ENCODE measurements around the gene EEIG1. TPM values are rescaled to one million over a fixed set of nuclear protein-coding genes. Genes with fewer than 3 reads are reported as not detected.

The EEIG1 gene
- total and polyA plus RNA-seq, 9 of the 15 experiments (the other 6 are each of a cell fraction or from before 2014, with no cell fraction given): 0.17 to 16.7 (median 3.6) TPM

DNA sequence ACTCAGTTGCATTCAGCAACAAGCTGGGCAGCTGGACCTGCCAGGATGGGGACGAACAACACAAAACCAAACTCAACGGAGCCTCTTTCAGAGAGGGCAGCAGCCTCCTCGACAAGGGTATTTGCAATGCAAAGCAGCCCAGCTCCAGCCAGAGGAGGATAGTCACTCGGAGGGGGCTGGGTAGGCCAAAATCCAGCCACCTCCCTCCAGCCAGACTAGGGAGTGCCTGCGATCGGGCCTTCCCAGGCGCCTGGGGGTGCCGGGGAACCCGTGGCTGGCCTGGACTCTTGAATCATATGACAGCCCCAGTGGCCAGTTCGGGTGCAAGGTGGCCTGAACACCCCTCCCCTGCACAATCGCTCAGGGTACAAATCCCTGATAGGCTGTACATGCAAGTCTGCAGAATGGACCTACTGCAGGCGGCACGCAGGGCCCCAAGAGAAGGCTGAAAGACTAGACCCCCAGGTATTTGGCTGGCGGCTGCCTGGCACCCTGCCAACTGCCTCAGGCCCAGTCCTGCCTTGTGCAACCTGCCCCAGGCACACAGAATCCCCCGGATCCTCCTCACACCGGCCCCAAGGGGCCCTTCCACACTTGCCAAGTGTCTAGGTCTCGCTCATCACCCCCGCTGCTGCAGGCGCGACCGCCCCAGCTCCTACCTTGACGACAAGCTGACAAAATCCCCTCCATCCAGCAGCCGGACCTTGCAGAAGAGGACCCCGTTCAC is 1.3 kb downstream of the EEIG1 start (continued):
- TF ChIP-seq, protein P1, sequence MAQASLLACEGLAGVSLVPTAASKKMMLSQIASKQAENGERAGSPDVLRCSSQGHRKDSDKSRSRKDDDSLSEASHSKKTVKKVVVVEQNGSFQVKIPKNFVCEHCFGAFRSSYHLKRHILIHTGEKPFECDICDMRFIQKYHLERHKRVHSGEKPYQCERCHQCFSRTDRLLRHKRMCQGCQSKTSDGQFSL (CRISPR knock-in tag; IDR thresholded peaks at IDR 0.05): 0 out of 2 replicates have a peak, but pooled peaks have one; percentile 15
- TF ChIP-seq, protein P1 (tag; IDR thresholded peaks at IDR 0.05): no peak
- TF ChIP-seq GABPB1 (CRISPR knock-in tag; IDR thresholded peaks at IDR 0.05) (0 out of 2 replicates have a peak, but pooled peaks have one; percentile 23), ZNF263 (CRISPR knock-in tag; IDR thresholded peaks at IDR 0.05; ENCODE audit: borderline replicate concordance) (no peak), RUNX1 (IDR thresholded peaks at IDR 0.05; ENCODE audit: low read depth) (0 out of 2 replicates have a peak, but pooled peaks have one; percentile 31), ZFX (CRISPR knock-in tag; IDR thresholded peaks at IDR 0.05) (peak; percentile 83), EWSR1 (IDR thresholded peaks at IDR 0.05; ENCODE audit: borderline replicate concordance, low read depth, partially characterized antibody) (no peak), ZNF41 (CRISPR knock-in tag; conservative IDR thresholded peaks at IDR 0.05) (no peak), SETDB1 (IDR thresholded peaks at IDR 0.05; ENCODE audit: low read length) (peak; percentile 39), CEBPB (tag; IDR thresholded peaks at IDR 0.05) (peak; percentile 32; the same call in 1 of the 2 replicates), ZNF12 (CRISPR knock-in tag; IDR thresholded peaks at IDR 0.05) (no peak), RAD21 (CRISPR knock-in tag; conservative IDR thresholded peaks at IDR 0.05 in 1 of 2, IDR thresholded peaks at IDR 0.05 in 1 of 2) (peak in 1 of 2 experiments; percentile 25; a peak in 1 of 4 replicates), KLF6 (CRISPR knock-in tag; IDR thresholded peaks at IDR 0.05; ENCODE audit: borderline replicate concordance) (no peak), ZNF561 (CRISPR knock-in tag; conservative IDR thresholded peaks at IDR 0.05) (no peak)
- TF ChIP-seq, protein P2, sequence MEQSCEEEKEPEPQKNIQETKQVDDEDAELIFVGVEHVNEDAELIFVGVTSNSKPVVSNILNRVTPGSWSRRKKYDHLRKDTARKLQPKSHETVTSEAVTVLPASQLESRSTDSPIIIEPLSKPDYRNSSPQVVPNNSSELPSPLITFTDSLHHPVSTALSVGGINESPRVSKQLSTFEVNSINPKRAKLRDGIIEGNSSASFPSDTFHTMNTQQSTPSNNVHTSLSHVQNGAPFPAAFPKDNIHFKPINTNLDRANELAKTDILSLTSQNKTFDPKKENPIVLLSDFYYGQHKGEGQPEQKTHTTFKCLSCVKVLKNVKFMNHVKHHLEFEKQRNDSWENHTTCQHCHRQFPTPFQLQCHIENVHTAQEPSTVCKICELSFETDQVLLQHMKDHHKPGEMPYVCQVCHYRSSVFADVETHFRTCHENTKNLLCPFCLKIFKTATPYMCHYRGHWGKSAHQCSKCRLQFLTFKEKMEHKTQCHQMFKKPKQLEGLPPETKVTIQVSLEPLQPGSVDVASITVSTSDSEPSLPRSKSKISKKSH (CRISPR knock-in tag; IDR thresholded peaks at IDR 0.05): no peak
- TF ChIP-seq, protein P3, sequence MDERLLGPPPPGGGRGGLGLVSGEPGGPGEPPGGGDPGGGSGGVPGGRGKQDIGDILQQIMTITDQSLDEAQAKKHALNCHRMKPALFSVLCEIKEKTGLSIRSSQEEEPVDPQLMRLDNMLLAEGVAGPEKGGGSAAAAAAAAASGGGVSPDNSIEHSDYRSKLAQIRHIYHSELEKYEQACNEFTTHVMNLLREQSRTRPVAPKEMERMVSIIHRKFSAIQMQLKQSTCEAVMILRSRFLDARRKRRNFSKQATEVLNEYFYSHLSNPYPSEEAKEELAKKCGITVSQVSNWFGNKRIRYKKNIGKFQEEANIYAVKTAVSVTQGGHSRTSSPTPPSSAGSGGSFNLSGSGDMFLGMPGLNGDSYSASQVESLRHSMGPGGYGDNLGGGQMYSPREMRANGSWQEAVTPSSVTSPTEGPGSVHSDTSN (CRISPR knock-in tag; IDR thresholded peaks at IDR 0.05; ENCODE audit: low read depth): no peak
- TF ChIP-seq, protein P3 (tag; conservative IDR thresholded peaks at IDR 0.05; ENCODE audit: low read depth): no peak

All from K562 (cell line).